Kidney (tissue), 22 donors: ENCODE measurements around the gene TOMM5. TPM values are rescaled to one million over a fixed set of nuclear protein-coding genes. Genes with fewer than 3 reads are reported as not detected.

ENCODE experiments used
- DNase-seq, 5 donors: peaks; one replicate each; pipeline ENCODE4 v3.0.0-alpha.2; 2013 to 2020
- FAIRE-seq: peaks from 2 replicates; lab custom pipeline; 2012; peaks lifted over from hg19 to GRCh38; lab: Jason Lieb, UNC
- H3K27ac ChIP-seq, 2 donors: one replicate each; pipeline ENCODE4 v1.7.0; 2013; ENCODE audit warnings: low read depth in 2 of 2, low read length in 2 of 2, inconsistent platforms in 1 of 2
- H3K27me3 ChIP-seq: one replicate; pipeline ENCODE4 v1.7.1; 2013; ENCODE audit warnings: low read length, inconsistent platforms; ENCODE audit not compliant: control insufficient read depth, insufficient read depth
- H3K36me3 ChIP-seq, 3 donors: one replicate each; pipeline versions ENCODE4 v1.7.0 to v1.7.1; 2013; ENCODE audit warnings: low read length in 3 of 3, control low read depth in 1 of 3, inconsistent platforms in 1 of 3; ENCODE audit not compliant: insufficient read depth in 3 of 3, control insufficient read depth in 2 of 3
- H3K4me1 ChIP-seq, 3 donors: one replicate each; pipeline versions ENCODE4 v1.7.0 to v1.7.1; 2013; ENCODE audit warnings: low read length in 3 of 3, inconsistent platforms in 1 of 3, low read depth in 1 of 3; ENCODE audit not compliant: control insufficient read depth in 2 of 3, insufficient read depth in 2 of 3
- H3K4me3 ChIP-seq, 3 donors: one replicate each; pipeline versions ENCODE4 v1.7.0 to v1.8.1; 2013; ENCODE audit warnings: low read length in 3 of 3, control low read depth in 1 of 3, inconsistent platforms in 1 of 3
- H3K9ac ChIP-seq, 3 donors: one replicate each; pipeline versions ENCODE4 v1.7.0 to v1.7.1; 2013; ENCODE audit warnings: low read length in 3 of 3, control low read depth in 1 of 3, inconsistent platforms in 1 of 3
- H3K9me3 ChIP-seq, 3 donors: one replicate each; pipeline versions ENCODE4 v1.7.0 to v1.7.1; 2013; ENCODE audit warnings: low read length in 3 of 3, control low read depth in 1 of 3, inconsistent platforms in 1 of 3; ENCODE audit not compliant: control insufficient read depth in 2 of 3, insufficient read depth in 1 of 3
- intact Hi-C: fragments of 100-400 bp; cut with DNase I; formaldehyde crosslinking; loops from one replicate; pipeline ENCODE4 v1.11.1; 2022
- long read RNA-seq, 10 donors: library from polyadenylated mRNA in 1 of 10; unstranded in 1 of 10; transcript quantifications; one replicate each; pipeline ENCODE4 v2.0.0 and lab custom pipeline, GENCODE V29; 2021 to 2026
- polyA plus RNA-seq: library from polyadenylated mRNA; stranded (reverse); fragments of 350-450 nt; fragmentation: Illumina TruSeq; extraction: RNeasy Lipid Tissue Mini Kit (QIAGEN cat#74804); gene quantifications from one replicate; pipeline ENCODE4 v1.2.3, GENCODE V29; 2014; ENCODE audit warnings: low read depth, low replicate concordance; ENCODE audit not compliant: insufficient read depth
- total RNA-seq: library from RNA; stranded (reverse); fragmentation: NEBNext Ultra II Directional; extraction: Animal tissue kit (Norgen Biotek cat#: 25700); gene quantifications from one replicate; pipeline ENCODE4 v1.2.1, GENCODE V29; 2021
- TF ChIP-seq, protein P1 (sequence below): IDR thresholded peaks from 3 replicates; pipeline ENCODE4 v1.5.1; 2012; ENCODE audit warnings: mild to moderate bottlenecking, moderate library complexity, borderline replicate concordance; ENCODE audit not compliant: insufficient read depth; ENCODE audit errors: extremely low read depth
- donor health status: control.
- donor health status: control.
- donor health status: control.
- donor health status: control.
- donor health status: control.
- donor health status: DM: yes; HTN: yes; CAD: no.
- donor health status: Normal renal cell carcinoma (clear cell type).

Gene TOMM5
- 59.5 TPM for total RNA-seq
- polyA plus RNA-seq = 197 TPM
- long read RNA-seq, donor 1, transcript TOMM5-201 (2 exons, 751 nt) = major isoform, 86 of 90 reads
- long read RNA-seq, donor 1, partial matches to known transcripts = 0 of 90 reads
- long read RNA-seq, donor 1, other reads (novel, unspliced or antisense) = 0 of 90 reads
- long read RNA-seq, donor 2, transcript TOMM5-201 (2 exons, 751 nt) = major isoform, 97 of 99 reads
- long read RNA-seq, donor 2, partial matches to known transcripts = 0 of 99 reads
- long read RNA-seq, donor 2, other reads (novel, unspliced or antisense) = 0 of 99 reads
- long read RNA-seq, donor 3, transcript TOMM5-201 (2 exons, 751 nt) = major isoform, 135 of 142 reads
- long read RNA-seq, donor 3, partial matches to known transcripts = 0 of 142 reads
- long read RNA-seq, donor 3, other reads (novel, unspliced or antisense) = 0 of 142 reads
- long read RNA-seq, donor 4, transcript TOMM5-201 (2 exons, 751 nt) = major isoform, 93 of 93 reads
- long read RNA-seq, donor 4, partial matches to known transcripts = 0 of 93 reads
- long read RNA-seq, donor 4, other reads (novel, unspliced or antisense) = 0 of 93 reads
- long read RNA-seq, donor 5, transcript TOMM5-201 (2 exons, 751 nt) = major isoform, 10 of 10 reads
- long read RNA-seq, donor 5, partial matches to known transcripts = 0 of 10 reads
- long read RNA-seq, donor 5, other reads (novel, unspliced or antisense) = 0 of 10 reads
- long read RNA-seq, donor 6, transcript TOMM5-201 (2 exons, 751 nt) = major isoform, 354 of 359 reads
- long read RNA-seq, donor 6, partial matches to known transcripts = 0 of 359 reads
- long read RNA-seq, donor 6, other reads (novel, unspliced or antisense) = 0 of 359 reads
- long read RNA-seq, donor 7, transcript TOMM5-201 (2 exons, 751 nt) = major isoform, 37 of 37 reads
- long read RNA-seq, donor 7, partial matches to known transcripts = 0 of 37 reads
- long read RNA-seq, donor 7, other reads (novel, unspliced or antisense) = 0 of 37 reads
- long read RNA-seq, donor 8, transcript TOMM5-201 (2 exons, 751 nt) = major isoform, 101 of 103 reads
- long read RNA-seq, donor 8, partial matches to known transcripts = 0 of 103 reads
- long read RNA-seq, donor 8, other reads (novel, unspliced or antisense) = 0 of 103 reads
- long read RNA-seq, donor 9, transcript TOMM5-201 (2 exons, 751 nt) = major isoform, 61 of 64 reads
- long read RNA-seq, donor 9, partial matches to known transcripts = 0 of 64 reads
- long read RNA-seq, donor 9, other reads (novel, unspliced or antisense) = 0 of 64 reads
- long read RNA-seq, donor 10, transcript TOMM5-201 (2 exons, 751 nt) = major isoform, 83 of 83 reads
- long read RNA-seq, donor 10, partial matches to known transcripts = 0 of 83 reads
- long read RNA-seq, donor 10, other reads (novel, unspliced or antisense) = 0 of 83 reads

DNA sequence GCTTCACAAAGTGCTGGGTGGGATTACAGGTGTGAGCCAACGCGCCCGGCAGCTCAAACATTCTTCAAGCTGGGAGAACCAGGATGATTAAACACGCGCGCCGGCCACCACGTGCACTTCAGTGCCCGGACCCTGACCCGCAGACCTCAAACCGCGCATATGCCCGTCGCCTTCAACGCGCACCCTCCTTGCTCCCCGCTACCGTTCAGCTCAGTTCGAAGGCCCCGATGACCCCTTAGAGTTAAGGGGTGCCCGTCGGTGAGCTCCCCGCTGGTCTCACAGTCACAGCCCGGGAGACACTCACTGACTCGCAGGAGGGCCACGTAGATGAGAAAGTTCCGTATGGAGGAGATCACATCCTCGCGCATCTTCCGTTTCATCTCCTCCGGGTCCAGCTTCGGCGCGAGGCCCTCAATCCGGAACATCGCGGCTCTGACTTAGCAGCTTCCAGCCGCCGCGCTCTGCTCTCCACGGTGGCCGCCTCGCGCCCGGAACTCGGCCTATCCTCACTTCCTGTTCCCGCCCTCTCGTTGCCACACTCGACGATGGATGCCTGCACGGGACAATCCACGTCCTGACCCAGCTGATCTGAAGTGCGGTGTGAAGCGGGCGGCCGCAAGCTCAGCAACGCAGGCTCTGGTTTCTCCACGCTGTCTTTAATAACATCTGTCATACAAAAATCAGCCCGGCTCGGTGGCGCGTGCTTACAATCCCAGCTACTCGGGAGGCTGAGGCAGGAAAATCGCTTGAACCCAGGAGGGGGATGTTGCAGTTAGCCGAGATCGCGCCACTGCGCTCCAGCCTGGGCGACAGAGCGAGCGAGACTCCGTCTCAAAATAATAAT lies at the start of gene TOMM5:
Gene TOMM5 (minus strand): TSS at position 490 of the 844 bp plus-strand sequence. CDS start 65 bp downstream, at position 425.
- Histone ChIP-seq H3K4me3 (peak within 1 kb of the TSS; percentile 96 to 97 (median 96)), H3K27ac (peak within 1 kb of the TSS; percentile 71 to 79), H3K27me3 (no peaks in the 10 kb centered on the region), H3K4me1 (peaks cover 0 to 7% (median 2%) of the 10 kb centered on the region in 3 donors), H3K9ac (peak within 1 kb of the TSS; percentile 71 to 95 (median 84)), H3K9me3 (no peaks in the 10 kb centered on the region), H3K36me3 (peaks cover 4 to 13% (median 9%) of the 10 kb centered on the region in 3 donors)
- intact Hi-C loops = no loop called here
- FAIRE-seq (no peak), DNase-seq (peak; percentile 93 to 97 (median 95))
- TF ChIP-seq, protein P1, sequence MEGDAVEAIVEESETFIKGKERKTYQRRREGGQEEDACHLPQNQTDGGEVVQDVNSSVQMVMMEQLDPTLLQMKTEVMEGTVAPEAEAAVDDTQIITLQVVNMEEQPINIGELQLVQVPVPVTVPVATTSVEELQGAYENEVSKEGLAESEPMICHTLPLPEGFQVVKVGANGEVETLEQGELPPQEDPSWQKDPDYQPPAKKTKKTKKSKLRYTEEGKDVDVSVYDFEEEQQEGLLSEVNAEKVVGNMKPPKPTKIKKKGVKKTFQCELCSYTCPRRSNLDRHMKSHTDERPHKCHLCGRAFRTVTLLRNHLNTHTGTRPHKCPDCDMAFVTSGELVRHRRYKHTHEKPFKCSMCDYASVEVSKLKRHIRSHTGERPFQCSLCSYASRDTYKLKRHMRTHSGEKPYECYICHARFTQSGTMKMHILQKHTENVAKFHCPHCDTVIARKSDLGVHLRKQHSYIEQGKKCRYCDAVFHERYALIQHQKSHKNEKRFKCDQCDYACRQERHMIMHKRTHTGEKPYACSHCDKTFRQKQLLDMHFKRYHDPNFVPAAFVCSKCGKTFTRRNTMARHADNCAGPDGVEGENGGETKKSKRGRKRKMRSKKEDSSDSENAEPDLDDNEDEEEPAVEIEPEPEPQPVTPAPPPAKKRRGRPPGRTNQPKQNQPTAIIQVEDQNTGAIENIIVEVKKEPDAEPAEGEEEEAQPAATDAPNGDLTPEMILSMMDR = no peak

DNA sequence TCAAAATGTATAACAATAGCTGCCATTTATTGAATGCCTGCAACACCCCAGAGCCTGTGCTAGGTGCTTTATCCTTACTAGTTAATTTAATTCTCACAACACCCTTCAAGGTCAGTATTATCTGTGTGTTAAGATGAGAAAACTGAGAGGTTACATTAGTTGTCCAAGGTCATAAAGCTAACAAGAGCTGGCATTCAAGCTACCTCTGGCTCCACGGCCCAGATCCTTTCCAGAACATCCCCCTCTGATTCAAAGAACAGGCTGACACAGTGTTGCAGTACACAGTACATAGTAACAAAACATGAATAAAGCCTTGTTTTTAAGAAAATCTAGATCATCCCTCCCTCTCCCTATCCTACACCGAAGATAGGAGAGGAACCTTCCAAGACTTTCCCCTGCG lies 48.9 kb upstream of the TOMM5 start:
- no peaks in the 10 kb centered on the region for H3K36me3 ChIP-seq
- FAIRE-seq (no peak), DNase-seq (no peak)
- intact Hi-C loops = no loop called here
- H3K4me1 ChIP-seq = no peaks in the 10 kb centered on the region
- H3K27me3 ChIP-seq = no peaks in the 10 kb centered on the region
- H3K9ac ChIP-seq = no peak overlapping the region
- TF ChIP-seq, protein P1 = no peak
- H3K4me3 ChIP-seq = no peak overlapping the region
- H3K27ac ChIP-seq = no peak overlapping the region
- H3K9me3 ChIP-seq = no peaks in the 10 kb centered on the region

DNA sequence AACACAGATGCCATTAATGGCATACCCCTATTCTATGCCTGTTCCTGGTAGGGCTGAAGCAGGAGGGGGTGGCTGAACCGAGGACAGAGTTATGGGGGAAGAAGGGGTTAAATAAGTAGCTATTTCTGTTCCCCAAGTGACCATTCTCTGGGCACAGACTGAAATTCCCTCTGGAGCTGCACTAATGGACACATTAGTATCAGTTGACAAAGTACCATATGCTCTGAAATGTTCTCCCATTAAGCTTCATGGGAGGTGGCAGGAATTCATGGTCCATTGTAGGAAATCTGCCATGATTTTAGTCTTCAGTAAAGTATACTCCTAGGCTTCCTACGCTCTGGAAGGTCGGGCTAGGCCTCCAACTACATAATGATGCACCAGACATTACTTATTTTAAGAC lies 47.8 kb upstream of the TOMM5 start:
- no peak for FAIRE-seq
- H3K4me1 ChIP-seq = no peaks in the 10 kb centered on the region
- H3K27ac ChIP-seq = no peak overlapping the region
- no peaks in the 10 kb centered on the region for H3K9me3 ChIP-seq
- TF ChIP-seq, protein P1 = no peak
- no peak overlapping the region for H3K9ac ChIP-seq
- no peaks in the 10 kb centered on the region for H3K36me3 ChIP-seq
- no peak overlapping the region for H3K4me3 ChIP-seq
- no peak for DNase-seq
- intact Hi-C loops = no loop called here
- no peaks in the 10 kb centered on the region for H3K27me3 ChIP-seq
